OCI-LY7 (cell line): Measurements from ENCODE around the gene ACADS. TPM values are rescaled to one million over a fixed set of nuclear protein-coding genes. Genes with fewer than 3 reads are reported as not detected.
"Not testable (repeated sequence)": the region's sequence is repeated elsewhere in the genome, so short reads cannot be mapped to it uniquely, and the experiment has no call there.

Experiments
- BruUV-seq: library from RNA; stranded (reverse); fragments of 400-500 nt; replicated peaks from 2 replicates; lab custom pipeline; 2021; lab: Mats Ljungman, UMichigan
- CTCF ChIA-PET: fragments of 300-600 bp; sonication (Branson Sonifier 250); formaldehyde crosslinking; loops from one replicate; lab custom pipeline; 2022; ENCODE audit warnings: antibody characterized with exemption; ENCODE audit not compliant: unreplicated experiment; lab: Charles Lee
- POLR2A ChIA-PET: fragments of 300-600 bp; sonication (Branson Sonifier 250); formaldehyde crosslinking; loops from one replicate; lab custom pipeline; 2022; ENCODE audit warnings: antibody characterized with exemption; lab: Charles Lee
- DNase-seq: peaks from one replicate; pipeline ENCODE4 v3.0.0-alpha.2; 2015; ENCODE audit warnings: low spot score
- H2AFZ ChIP-seq: fragments of 200-600 bp; sonication (generic), shearing (Covaris generic); 2 replicates; pipeline ENCODE4 v1.6.1; 2014; ENCODE audit warnings: mild to moderate bottlenecking, antibody characterized with exemption, low read length, moderate library complexity
- H3K27ac ChIP-seq: fragments of 200-600 bp; sonication (generic); 2 replicates; pipeline ENCODE4 v1.5.1; 2014; ENCODE audit warnings: mixed run types, low read depth, mild to moderate bottlenecking, moderate library complexity, low read length, inconsistent platforms; ENCODE audit not compliant: poor library complexity, severe bottlenecking
- H3K36me3 ChIP-seq: fragments of 200-600 bp; sonication (generic); 2 replicates; pipeline ENCODE4 v1.6.1; 2014; ENCODE audit warnings: mild to moderate bottlenecking, antibody characterized with exemption, low read length, moderate library complexity, mixed read lengths; ENCODE audit not compliant: insufficient read depth
- H3K4me1 ChIP-seq: fragments of 200-600 bp; sonication (generic); 2 replicates; pipeline ENCODE4 v1.5.1; 2014; ENCODE audit warnings: mild to moderate bottlenecking, low read length; ENCODE audit not compliant: insufficient read depth, poor library complexity, severe bottlenecking
- H3K4me2 ChIP-seq: fragments of 200-600 bp; sonication (generic); 2 replicates; pipeline ENCODE4 v1.6.1; 2014; ENCODE audit warnings: mild to moderate bottlenecking, low read length
- H3K4me3 ChIP-seq: fragments of 200-600 bp; sonication (generic); 2 replicates; pipeline ENCODE4 v1.5.1; 2014; ENCODE audit warnings: mild to moderate bottlenecking, low read depth, low read length; ENCODE audit not compliant: poor library complexity, severe bottlenecking
- H3K79me2 ChIP-seq: fragments of 200-600 bp; sonication (generic); 2 replicates; pipeline ENCODE4 v1.6.1; 2016; ENCODE audit warnings: low read depth, mild to moderate bottlenecking, low read length, moderate library complexity, mixed read lengths; ENCODE audit not compliant: insufficient read depth
- H3K9me2 ChIP-seq: fragments of 200-600 bp; sonication (generic); 2 replicates; pipeline ENCODE4 v1.6.1; 2016; ENCODE audit warnings: mild to moderate bottlenecking, low read length, mixed read lengths; ENCODE audit not compliant: insufficient read depth
- H3K9me3 ChIP-seq: fragments of 200-600 bp; sonication (generic); 2 replicates; pipeline ENCODE4 v1.6.1; 2014; ENCODE audit warnings: mild to moderate bottlenecking, mixed run types, low read length, mixed read lengths
- H4K20me1 ChIP-seq: fragments of 200-600 bp; sonication (generic); 2 replicates; pipeline ENCODE4 v1.6.1; 2014; ENCODE audit warnings: mild to moderate bottlenecking, antibody characterized with exemption, low read length, moderate library complexity, mixed read lengths; ENCODE audit not compliant: insufficient read depth
- EZH2phosphoT487 ChIP-seq: fragments of 200-600 bp; sonication (generic); IDR thresholded peaks from 2 replicates; pipeline ENCODE4 v1.6.1; 2018; ENCODE audit warnings: low read depth, borderline replicate concordance, mild to moderate bottlenecking, mixed run types, antibody characterized with exemption, low read length, moderate library complexity, mixed read lengths
- intact Hi-C: fragments of 100-400 bp; cut with micrococcal nuclease; formaldehyde crosslinking; loops from one replicate; pipeline ENCODE4 v1.10.0; 2022; ENCODE audit not compliant: unreplicated experiment
- total RNA-seq, 2 experiments: library from RNA; depleted of rRNA in 1 of 2; stranded (reverse); fragments of >200 nt in 1 of 2; shearing (Covaris generic) in 1 of 2; gene quantifications; 2 replicates each; pipeline ENCODE4 v1.2.3, GENCODE V29; 2014 to 2022
- TF ChIP-seq, protein P1 (sequence below): fragments of 200-600 bp; sonication (generic); conservative IDR thresholded peaks from 2 replicates; pipeline ENCODE4 v1.5.1; 2014; ENCODE audit warnings: mild to moderate bottlenecking, antibody characterized with exemption, low read length, moderate library complexity, mixed read lengths

ACADS gene
- total RNA-seq, 2 experiments from 2014 or later = 8.8 to 11.2 TPM

DNA sequence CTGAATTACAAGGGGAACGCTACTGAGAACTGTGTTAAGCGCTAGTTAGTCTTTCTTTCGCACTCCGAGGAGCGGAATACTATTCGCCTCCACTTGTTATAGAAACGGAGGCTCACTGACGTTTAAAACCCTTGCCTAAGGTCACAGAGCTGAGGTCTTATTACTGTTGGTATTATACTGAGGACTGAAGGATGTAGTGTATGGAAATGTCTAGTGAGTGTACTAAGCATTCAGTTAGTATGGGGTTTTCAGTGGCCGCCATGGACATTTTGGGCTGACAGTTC, 826 bp downstream of the ACADS start:
- no peaks in the 10 kb centered on the region for H3K79me2 ChIP-seq
- ChIA-PET POLR2A (no interaction called here), CTCF (no interaction called here)
- DNase-seq = no peak
- peaks cover 27% of the 10 kb centered on the region for H3K4me1 ChIP-seq
- H3K36me3 ChIP-seq = peaks cover 32% of the 10 kb centered on the region
- BruUV-seq = TSS peak; percentile 28
- H4K20me1 ChIP-seq = no peaks in the 10 kb centered on the region
- intact Hi-C loops = loop anchor here (5.0 to 10.0 kb wide), 3 partner anchors 144 to 292 kb away; partner anchors contain the start of genes COX6A1 and POP5
- H3K9me2 ChIP-seq = no peaks in the 10 kb centered on the region
- peak overlapping the region; percentile 69 for H3K4me2 ChIP-seq
- H3K9me3 ChIP-seq = no peaks in the 10 kb centered on the region
- no peak overlapping the region for H2AFZ ChIP-seq
- no peak overlapping the region for H3K27ac ChIP-seq
- peak overlapping the region; percentile 64 for H3K4me3 ChIP-seq
- TF ChIP-seq, protein P1, sequence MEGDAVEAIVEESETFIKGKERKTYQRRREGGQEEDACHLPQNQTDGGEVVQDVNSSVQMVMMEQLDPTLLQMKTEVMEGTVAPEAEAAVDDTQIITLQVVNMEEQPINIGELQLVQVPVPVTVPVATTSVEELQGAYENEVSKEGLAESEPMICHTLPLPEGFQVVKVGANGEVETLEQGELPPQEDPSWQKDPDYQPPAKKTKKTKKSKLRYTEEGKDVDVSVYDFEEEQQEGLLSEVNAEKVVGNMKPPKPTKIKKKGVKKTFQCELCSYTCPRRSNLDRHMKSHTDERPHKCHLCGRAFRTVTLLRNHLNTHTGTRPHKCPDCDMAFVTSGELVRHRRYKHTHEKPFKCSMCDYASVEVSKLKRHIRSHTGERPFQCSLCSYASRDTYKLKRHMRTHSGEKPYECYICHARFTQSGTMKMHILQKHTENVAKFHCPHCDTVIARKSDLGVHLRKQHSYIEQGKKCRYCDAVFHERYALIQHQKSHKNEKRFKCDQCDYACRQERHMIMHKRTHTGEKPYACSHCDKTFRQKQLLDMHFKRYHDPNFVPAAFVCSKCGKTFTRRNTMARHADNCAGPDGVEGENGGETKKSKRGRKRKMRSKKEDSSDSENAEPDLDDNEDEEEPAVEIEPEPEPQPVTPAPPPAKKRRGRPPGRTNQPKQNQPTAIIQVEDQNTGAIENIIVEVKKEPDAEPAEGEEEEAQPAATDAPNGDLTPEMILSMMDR = no peak
- TF ChIP-seq EZH2phosphoT487 = no peak

DNA sequence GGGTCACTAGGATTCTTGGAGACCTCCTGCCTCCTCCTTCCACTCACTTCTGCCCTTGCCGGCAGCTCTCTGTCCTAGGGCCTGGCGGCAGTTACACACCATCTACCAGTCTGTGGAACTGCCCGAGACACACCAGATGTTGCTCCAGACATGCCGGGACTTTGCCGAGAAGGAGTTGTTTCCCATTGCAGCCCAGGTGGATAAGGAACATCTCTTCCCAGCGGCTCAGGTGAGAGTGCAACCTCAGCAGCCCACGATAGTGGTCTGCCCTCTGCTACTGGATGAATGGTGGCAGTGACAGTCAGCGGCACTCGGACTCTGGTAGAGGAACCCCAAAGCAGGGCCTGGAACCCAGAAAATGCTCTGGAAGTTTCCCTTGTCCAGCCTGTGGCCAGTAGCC, 1.3 kb downstream of the ACADS start:
- H3K4me2 ChIP-seq = no peak overlapping the region
- no peaks in the 10 kb centered on the region for H3K9me2 ChIP-seq
- no peaks in the 10 kb centered on the region for H3K9me3 ChIP-seq
- ChIA-PET POLR2A (no interaction called here), CTCF (no interaction called here)
- H3K27ac ChIP-seq = no peak overlapping the region
- no peaks in the 10 kb centered on the region for H3K79me2 ChIP-seq
- peaks cover 30% of the 10 kb centered on the region for H3K36me3 ChIP-seq
- H3K4me3 ChIP-seq = no peak overlapping the region
- H2AFZ ChIP-seq = no peak overlapping the region
- BruUV-seq = no TSS peak
- TF ChIP-seq, protein P1 = no peak
- no peak for TF ChIP-seq EZH2phosphoT487
- no peak for DNase-seq
- no peaks in the 10 kb centered on the region for H4K20me1 ChIP-seq
- H3K4me1 ChIP-seq = peaks cover 22% of the 10 kb centered on the region
- intact Hi-C loops = loop anchor here (5.0 to 10.0 kb wide), 3 partner anchors 145 to 292 kb away; partner anchors contain the start of genes COX6A1 and POP5

DNA sequence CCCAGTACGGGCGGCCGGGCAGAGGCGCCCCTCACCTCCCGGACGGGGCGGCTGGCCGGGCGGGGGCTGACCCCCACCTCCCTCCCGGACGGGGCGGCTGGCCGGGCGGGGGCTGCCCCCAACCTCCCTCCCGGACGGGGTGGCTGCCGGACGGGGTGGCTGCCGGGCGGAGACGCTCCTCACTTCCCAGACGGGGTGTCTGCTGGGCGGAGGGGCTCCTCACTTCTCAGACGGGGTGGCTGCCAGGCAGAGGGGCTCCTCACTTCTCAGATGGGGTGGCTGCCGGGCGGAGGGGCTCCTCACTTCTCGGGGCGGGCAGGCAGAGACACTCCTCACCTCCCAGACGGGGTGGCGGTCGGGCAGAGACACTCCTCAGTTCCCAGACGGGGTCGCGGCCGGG, 6.6 kb downstream of the ACADS start:
- H3K4me2 ChIP-seq, H3K4me1 ChIP-seq, BruUV-seq, H3K4me3 ChIP-seq, H3K27ac ChIP-seq, H4K20me1 ChIP-seq, POLR2A ChIA-PET, intact Hi-C loops, H3K36me3 ChIP-seq, H3K79me2 ChIP-seq, DNase-seq, CTCF ChIA-PET, H3K9me2 ChIP-seq, H2AFZ ChIP-seq, H3K9me3 ChIP-seq: not testable (repeated sequence)
